Osteoblast (primary cell): ENCODE measurements around the gene TELO2. TPM values are rescaled to one million over a fixed set of nuclear protein-coding genes. Genes with fewer than 3 reads are reported as not detected.

Experiments
- DNase-seq: peaks from one replicate; pipeline ENCODE4 v3.0.0; 2011; ENCODE audit warnings: low spot score, mixed read lengths; ENCODE audit not compliant: insufficient read length; ENCODE audit errors: missing footprints
- H2AFZ ChIP-seq: 2 replicates; pipeline ENCODE4 v1.6.0; 2011; ENCODE audit warnings: mild to moderate bottlenecking, low read length
- H3K27ac ChIP-seq: 2 replicates; pipeline ENCODE4 v1.5.1; 2011; ENCODE audit warnings: mild to moderate bottlenecking, low read depth, low read length, moderate library complexity
- H3K27me3 ChIP-seq: 2 replicates; pipeline ENCODE4 v1.6.0; 2012; ENCODE audit warnings: mild to moderate bottlenecking, control low read depth, inconsistent platforms, low read length, moderate library complexity; ENCODE audit not compliant: insufficient read depth
- H3K36me3 ChIP-seq: 2 replicates; pipeline ENCODE4 v1.5.1; 2011; ENCODE audit warnings: mild to moderate bottlenecking, low read length, control low read depth, moderate library complexity; ENCODE audit not compliant: insufficient read depth
- H3K4me1 ChIP-seq: 2 replicates; pipeline ENCODE4 v1.5.1; 2011; ENCODE audit warnings: mild to moderate bottlenecking, low read length, control low read depth, moderate library complexity; ENCODE audit not compliant: insufficient read depth
- H3K4me2 ChIP-seq: 2 replicates; pipeline ENCODE4 v1.6.0; 2011; ENCODE audit warnings: mild to moderate bottlenecking, low read length; ENCODE audit not compliant: insufficient read depth
- H3K4me3 ChIP-seq: fragments of 200-600 bp; sonication (generic); 3 replicates; pipeline ENCODE4 v1.5.1; 2012; ENCODE audit warnings: mild to moderate bottlenecking, low read length, inconsistent platforms; ENCODE audit not compliant: insufficient read depth
- H3K79me2 ChIP-seq: 2 replicates; pipeline ENCODE4 v1.6.0; 2012; ENCODE audit warnings: mild to moderate bottlenecking, low read length, control low read depth, inconsistent platforms; ENCODE audit not compliant: insufficient read depth
- H3K9me3 ChIP-seq: 2 replicates; pipeline ENCODE4 v1.5.1; 2011; ENCODE audit warnings: low read depth, low read length, control low read depth
- H4K20me1 ChIP-seq: 2 replicates; pipeline ENCODE4 v1.6.0; 2012; ENCODE audit warnings: mild to moderate bottlenecking, low read length, control low read depth; ENCODE audit not compliant: insufficient read depth
- total RNA-seq: library from RNA; depleted of rRNA; stranded (reverse); fragments of >200 nt; gene quantifications from 2 replicates; pipeline ENCODE4 v1.2.3, GENCODE V29; 2012
- TF ChIP-seq, protein P1 (sequence below): IDR thresholded peaks from 2 replicates; pipeline ENCODE4 v1.5.1; 2011; ENCODE audit warnings: mild to moderate bottlenecking, low read depth, low read length, moderate library complexity; ENCODE audit errors: extremely low read depth

The TELO2 gene
- total RNA-seq, 1 donor = 18.1 TPM

DNA sequence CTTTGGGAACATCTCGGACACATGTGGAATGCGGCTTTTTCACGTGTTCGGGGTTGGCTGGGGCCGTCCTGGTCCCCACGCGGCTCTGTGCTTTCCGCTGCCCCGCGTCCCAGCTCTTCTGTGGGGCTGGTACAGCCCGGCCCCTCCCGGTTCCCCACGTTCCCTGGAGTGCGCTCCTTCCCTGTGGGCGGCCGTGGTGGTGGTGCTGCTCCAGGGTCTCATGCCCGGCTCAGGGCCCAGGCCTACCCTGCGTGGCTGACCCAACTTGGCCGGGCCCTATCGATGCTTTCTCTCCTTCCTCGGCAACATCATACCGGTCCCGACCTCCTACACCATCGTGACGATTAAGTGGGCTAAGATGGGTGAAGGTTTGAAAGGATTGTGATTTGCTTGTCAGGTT, 3.3 kb downstream of the TELO2 start:
- TF ChIP-seq, protein P1, sequence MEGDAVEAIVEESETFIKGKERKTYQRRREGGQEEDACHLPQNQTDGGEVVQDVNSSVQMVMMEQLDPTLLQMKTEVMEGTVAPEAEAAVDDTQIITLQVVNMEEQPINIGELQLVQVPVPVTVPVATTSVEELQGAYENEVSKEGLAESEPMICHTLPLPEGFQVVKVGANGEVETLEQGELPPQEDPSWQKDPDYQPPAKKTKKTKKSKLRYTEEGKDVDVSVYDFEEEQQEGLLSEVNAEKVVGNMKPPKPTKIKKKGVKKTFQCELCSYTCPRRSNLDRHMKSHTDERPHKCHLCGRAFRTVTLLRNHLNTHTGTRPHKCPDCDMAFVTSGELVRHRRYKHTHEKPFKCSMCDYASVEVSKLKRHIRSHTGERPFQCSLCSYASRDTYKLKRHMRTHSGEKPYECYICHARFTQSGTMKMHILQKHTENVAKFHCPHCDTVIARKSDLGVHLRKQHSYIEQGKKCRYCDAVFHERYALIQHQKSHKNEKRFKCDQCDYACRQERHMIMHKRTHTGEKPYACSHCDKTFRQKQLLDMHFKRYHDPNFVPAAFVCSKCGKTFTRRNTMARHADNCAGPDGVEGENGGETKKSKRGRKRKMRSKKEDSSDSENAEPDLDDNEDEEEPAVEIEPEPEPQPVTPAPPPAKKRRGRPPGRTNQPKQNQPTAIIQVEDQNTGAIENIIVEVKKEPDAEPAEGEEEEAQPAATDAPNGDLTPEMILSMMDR = no peak
- no peak overlapping the region for H2AFZ ChIP-seq
- H3K36me3 ChIP-seq = peaks cover 16% of the 10 kb centered on the region

DNA sequence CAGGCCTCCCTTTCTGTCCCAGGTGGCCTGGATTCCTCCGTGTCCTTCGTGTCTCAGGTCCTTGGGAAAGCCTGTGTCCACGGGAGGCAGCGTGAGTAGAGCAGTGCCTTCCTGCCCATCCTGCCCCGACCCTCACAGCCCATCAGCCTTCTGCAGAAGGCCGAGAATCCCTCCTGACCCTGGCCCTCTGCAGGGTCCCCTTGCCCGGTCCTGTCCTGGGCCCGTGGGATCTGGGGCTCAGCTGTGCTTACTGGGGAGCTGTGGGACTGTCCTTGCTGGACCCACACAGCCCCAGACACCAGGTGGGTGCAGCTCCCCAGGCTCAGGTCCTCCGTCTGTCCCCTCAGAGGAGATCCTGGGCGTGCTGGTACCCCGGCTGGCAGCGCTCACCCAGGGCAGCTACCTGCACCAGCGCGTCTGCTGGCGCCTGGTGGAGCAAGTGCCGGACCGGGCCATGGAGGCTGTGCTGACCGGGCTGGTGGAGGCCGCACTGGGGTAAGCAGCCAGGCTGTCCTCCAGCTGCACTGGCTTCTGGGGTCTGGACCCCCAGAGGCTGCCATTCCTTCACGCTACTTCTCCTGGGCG, 3.9 kb downstream of the TELO2 start:
- Histone ChIP-seq H3K27ac (no peak overlapping the region), H3K4me2 (no peak overlapping the region), H3K27me3 (no peaks in the 10 kb centered on the region), H2AFZ (no peak overlapping the region), H3K36me3 (peaks cover 20% of the 10 kb centered on the region), H3K79me2 (peaks cover 38% of the 10 kb centered on the region), H4K20me1 (peaks cover 7% of the 10 kb centered on the region), H3K4me1 (peaks cover 9% of the 10 kb centered on the region), H3K9me3 (no peaks in the 10 kb centered on the region), H3K4me3 (no peak overlapping the region)
- no peak for DNase-seq
- TF ChIP-seq, protein P1 = no peak

More for the DNA sequence above, 3.3 kb downstream of the TELO2 start:
- Histone ChIP-seq H3K4me2 (no peak overlapping the region), H3K4me1 (peaks cover 9% of the 10 kb centered on the region), H4K20me1 (peaks cover 7% of the 10 kb centered on the region), H3K9me3 (no peaks in the 10 kb centered on the region), H3K4me3 (no peak overlapping the region), H3K27ac (no peak overlapping the region), H3K27me3 (no peaks in the 10 kb centered on the region), H3K79me2 (peaks cover 38% of the 10 kb centered on the region)
- DNase-seq = no peak

DNA sequence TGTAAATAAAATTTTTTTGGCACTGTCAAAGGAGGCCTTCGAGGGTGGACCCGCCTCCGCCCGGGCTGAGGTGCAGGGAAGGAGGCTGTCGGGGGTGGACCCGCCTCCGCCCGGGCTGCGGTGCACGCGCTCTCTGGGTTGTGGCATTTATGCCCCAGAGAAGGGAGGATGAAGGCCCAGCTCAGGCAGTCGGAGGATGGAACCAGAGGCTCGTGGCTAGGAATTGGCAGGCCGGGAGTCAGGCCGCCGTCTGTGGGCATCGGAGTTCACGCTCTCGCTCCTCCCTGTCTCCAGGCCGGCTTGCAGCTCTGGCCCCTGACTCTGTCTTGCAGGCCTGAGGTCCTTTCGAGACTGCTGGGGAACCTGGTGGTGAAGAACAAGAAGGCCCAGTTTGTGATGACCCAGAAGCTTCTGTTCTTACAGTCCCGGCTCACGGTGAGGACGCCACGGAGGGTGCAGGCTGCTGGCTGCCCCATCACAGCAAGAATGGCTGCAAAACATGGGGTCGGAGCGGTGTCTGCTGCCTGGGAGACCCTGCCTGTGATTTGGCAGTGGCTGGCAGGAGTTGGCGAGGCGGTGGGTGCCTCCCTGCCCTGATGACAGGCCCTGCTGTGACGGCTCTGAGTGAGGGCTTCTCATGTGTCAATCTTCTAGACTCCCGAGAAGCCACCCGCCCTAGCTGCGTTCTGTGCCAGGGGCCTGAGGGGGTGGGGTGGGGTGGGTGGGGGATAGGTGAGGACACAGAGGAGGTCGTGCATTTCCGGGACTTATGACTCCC, 5.9 kb downstream of the TELO2 start:
- peaks cover 7% of the 10 kb centered on the region for H4K20me1 ChIP-seq

More for the DNA sequence above, 5.9 kb downstream of the TELO2 start:
- Histone ChIP-seq H3K4me1 (peaks cover 2% of the 10 kb centered on the region), H3K36me3 (peaks cover 35% of the 10 kb centered on the region), H3K27ac (no peak overlapping the region), H3K4me2 (no peak overlapping the region), H3K4me3 (no peak overlapping the region), H3K9me3 (no peaks in the 10 kb centered on the region), H2AFZ (no peak overlapping the region), H3K27me3 (no peaks in the 10 kb centered on the region), H3K79me2 (peaks cover 34% of the 10 kb centered on the region)
- no peak for DNase-seq
- TF ChIP-seq, protein P1 = no peak
